Keratinocyte (primary cell): Measurements from ENCODE around the gene MICALL2.

Experiments used
- EZH2 ChIP-seq: IDR thresholded peaks from one replicate; pipeline ENCODE4 v1.6.1; 2012; ENCODE audit warnings: inconsistent platforms, mild to moderate bottlenecking, low read length, moderate library complexity
- TF ChIP-seq, protein P1 (sequence below), 3 experiments: IDR thresholded peaks in 1 of 3; conservative IDR thresholded peaks in 1 of 3; optimal IDR thresholded peaks in 1 of 3; 2 replicates in 2 of 3; 3 replicates in 1 of 3; pipeline versions ENCODE3 to v1.5.1; 2011; ENCODE audit warnings: low read length in 3 of 3, mild to moderate bottlenecking in 3 of 3, moderate library complexity in 2 of 3, control low read depth in 1 of 3, inconsistent platforms in 1 of 3; ENCODE audit not compliant: insufficient read depth in 2 of 3; ENCODE audit errors: extremely low read depth in 1 of 3

DNA sequence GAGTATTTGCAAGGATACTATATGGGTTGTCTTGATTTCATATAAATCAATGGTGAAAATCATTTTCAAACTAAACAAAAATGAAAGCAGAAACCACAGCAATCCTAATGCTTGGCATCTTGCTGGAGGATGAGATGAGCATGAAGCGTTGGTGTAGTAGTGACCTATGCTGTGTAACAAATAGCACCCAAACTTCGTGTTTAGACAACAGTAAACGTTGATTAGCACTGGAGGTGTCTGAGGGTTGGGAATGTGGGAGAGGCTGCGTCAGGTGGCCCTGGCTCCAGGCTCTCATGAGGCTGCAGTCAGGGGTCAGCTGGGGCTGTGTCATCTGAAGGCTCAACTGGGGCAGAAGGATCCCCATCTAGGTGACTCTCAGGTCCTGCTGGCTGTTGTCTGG, 67.8 kb downstream of the MICALL2 start:
- TF ChIP-seq, protein P1, sequence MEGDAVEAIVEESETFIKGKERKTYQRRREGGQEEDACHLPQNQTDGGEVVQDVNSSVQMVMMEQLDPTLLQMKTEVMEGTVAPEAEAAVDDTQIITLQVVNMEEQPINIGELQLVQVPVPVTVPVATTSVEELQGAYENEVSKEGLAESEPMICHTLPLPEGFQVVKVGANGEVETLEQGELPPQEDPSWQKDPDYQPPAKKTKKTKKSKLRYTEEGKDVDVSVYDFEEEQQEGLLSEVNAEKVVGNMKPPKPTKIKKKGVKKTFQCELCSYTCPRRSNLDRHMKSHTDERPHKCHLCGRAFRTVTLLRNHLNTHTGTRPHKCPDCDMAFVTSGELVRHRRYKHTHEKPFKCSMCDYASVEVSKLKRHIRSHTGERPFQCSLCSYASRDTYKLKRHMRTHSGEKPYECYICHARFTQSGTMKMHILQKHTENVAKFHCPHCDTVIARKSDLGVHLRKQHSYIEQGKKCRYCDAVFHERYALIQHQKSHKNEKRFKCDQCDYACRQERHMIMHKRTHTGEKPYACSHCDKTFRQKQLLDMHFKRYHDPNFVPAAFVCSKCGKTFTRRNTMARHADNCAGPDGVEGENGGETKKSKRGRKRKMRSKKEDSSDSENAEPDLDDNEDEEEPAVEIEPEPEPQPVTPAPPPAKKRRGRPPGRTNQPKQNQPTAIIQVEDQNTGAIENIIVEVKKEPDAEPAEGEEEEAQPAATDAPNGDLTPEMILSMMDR (optimal IDR thresholded peaks at IDR 0.05 in 1 of 3, IDR thresholded peaks at IDR 0.05 in 1 of 3, conservative IDR thresholded peaks at IDR 0.05 in 1 of 3; ENCODE audit: extremely low read depth in 1 of 3, insufficient read depth in 2 of 3, low read length in 3 of 3) = no peak
- no peak for TF ChIP-seq EZH2
